IPS-NIHi11 (cell line): ENCODE results near the gene PAPOLB.

ENCODE experiments used
- DNase-seq: peaks from one replicate; pipeline ENCODE4 v3.0.0; 2012; ENCODE audit warnings: mixed read lengths, low spot score

Gene PAPOLB

DNA sequence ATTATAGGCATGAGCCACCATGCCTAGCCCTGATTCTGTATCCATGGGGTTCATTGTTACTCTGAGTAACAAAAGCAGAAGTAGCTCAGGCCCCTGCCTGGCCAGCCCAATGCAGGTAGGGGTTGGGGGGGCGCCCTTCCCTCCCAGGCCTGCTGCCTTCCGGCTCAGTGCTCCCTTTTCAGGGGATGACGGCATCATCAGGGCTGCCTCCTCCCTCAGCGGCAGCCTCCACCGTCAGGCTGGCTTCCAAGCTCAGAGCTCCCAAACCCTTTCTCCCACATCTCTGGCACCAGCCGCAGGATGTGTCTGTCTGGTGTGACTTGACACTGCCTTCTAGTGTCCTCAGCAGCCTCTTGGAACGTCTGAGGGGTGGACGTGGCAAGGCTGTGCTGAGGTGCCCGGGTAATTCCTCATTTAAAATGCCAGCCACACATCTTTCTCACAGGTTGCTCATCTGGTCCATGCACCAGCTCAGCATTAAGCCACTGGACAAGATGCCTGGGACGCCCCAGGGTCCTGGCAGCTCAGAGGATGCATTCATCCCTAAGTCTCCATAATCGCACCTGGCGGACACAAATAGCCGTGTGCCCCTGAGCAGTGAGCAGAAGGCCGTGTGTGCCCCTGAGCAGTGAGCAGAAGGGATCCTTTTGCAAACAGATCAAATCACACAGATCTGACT lies 38.2 kb downstream of the PAPOLB start:
- DNase-seq = no peak

- DNase-seq = no peak
Measured at GRCh38 chr7:4822677-4823076, 39.2 kb downstream of the PAPOLB start.

- no peak for DNase-seq
Measured at GRCh38 chr7:4820967-4821471, 40.8 kb downstream of the PAPOLB start.

- no peak for DNase-seq
Measured at GRCh38 chr7:4820405-4820966, 41.3 kb downstream of the PAPOLB start.

GRCh38 chr7:4819560-4820404 lies 42.0 kb downstream of the PAPOLB start:
- no peak for DNase-seq

- no peak for DNase-seq
Measured at GRCh38 chr7:4818000-4818794, 43.6 kb downstream of the PAPOLB start.

DNA sequence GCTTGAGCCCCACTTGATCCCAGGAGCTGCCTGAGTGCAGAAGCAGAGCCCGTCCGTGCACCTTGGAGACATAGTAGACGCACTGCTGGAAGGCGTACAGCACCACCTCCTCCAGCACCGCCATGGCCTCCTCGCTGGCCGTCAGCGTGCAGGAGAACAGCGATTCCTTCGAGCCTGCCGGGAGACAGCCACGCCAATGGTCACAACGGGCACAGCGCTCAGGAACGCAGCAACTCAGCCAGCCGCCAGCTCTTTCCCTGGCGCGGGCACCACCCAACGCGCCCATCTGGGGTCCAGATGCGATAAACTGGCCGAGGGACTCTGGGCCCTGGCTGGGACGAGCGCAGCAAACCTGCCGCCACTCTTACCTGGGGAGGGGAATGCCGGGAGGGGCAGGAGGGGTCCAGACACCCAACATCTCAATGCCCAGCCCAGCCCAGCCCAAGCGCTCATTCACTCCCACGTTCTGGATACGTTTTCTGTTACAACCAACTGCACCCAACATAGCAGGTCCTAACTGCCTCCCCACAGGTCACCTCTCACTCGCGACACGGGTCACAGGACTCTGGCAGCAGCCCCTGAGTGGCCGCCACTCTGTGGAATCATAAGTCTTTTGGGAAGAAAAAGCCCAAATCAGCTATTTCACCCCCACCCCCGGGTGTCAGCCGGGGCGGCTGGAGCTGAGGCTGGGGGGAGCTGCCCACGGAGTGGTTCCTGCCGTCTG lies 44.5 kb downstream of the PAPOLB start:
- DNase-seq = no peak

DNA sequence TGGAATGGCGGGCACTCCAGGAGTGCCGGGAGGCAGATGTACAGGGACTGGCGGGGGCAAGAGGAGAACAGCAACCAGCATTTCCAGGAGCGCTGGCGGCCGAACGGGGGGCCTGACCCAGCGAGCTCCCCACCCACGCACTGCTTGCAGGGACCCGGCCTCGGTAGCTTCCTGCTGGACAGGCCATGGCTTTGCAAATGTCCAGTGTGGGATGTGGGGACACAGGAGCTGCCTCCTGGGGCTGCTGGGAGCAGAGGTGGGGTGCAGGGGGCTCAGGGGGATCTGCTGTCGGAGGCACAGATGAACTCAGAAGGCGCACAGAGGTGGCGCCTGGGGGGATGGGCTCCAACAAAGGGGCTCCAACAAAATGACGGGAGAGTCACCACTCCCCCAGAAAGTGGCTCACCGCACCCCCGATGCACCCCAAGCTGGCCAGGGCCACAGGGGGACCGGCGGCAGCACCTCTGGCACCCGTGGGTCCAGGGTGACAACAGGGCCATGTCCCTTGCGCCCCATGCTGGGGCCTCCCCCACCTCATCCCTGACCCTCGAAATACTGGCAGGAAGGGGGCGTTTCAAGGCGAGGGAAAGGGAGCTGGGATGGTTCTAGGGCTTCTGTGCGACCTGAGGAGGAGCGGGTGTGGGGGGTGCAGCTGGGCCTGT lies 45.3 kb downstream of the PAPOLB start:
- DNase-seq = no peak

DNA sequence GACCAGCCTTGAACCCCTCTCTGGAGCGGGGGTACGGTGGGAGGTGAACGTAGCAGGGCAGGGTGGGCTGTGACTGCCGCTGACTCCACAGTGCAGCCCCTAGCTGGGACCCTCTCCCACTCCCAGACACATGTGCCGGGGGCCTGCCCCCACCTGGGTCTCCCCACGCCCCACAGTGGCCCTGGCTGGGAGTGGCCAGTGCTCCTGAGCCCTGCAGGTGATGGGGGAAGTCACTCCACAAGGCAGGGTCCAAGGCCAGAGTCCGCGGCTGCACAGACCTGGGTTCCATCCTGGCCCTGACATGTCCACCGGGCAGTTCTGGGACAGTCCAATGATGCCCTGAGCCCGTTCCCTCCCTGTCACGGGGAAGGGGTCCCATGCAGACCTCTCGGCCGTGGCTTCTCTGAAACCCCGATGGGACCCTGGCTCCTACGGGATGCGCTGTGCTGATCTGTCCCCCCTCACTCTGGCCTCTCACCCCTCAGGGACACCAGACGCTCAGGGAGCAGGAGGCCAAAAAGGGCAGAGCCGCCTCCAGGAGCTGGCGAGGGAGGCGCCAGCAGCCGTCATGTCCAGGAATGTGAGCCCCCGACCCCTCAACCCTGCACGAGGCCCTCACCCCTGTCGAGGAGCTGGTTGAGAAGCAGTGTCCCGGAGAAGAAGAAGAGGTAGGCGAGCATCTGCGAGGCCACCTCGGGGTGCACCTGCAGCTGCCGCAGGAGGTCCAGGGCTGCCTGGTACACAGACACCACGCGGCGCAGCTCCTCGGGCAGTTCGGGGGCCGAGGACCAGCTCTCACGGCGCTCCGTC lies 46.0 kb downstream of the PAPOLB start:
- peak; percentile 67 for DNase-seq

GRCh38 chr7:4815121-4815520 lies 46.7 kb downstream of the PAPOLB start:
- DNase-seq = peak; percentile 10

- DNase-seq = peak; percentile 5
Measured at GRCh38 chr7:4814433-4814832, 47.4 kb downstream of the PAPOLB start.

- DNase-seq = no peak
Measured at GRCh38 chr7:4809666-4810065, 52.2 kb downstream of the PAPOLB start.

GRCh38 chr7:4809091-4809591 lies 52.7 kb downstream of the PAPOLB start:
- peak; percentile 61 for DNase-seq

GRCh38 chr7:4808565-4808964 lies 53.3 kb downstream of the PAPOLB start:
- peak; percentile 46 for DNase-seq

DNA sequence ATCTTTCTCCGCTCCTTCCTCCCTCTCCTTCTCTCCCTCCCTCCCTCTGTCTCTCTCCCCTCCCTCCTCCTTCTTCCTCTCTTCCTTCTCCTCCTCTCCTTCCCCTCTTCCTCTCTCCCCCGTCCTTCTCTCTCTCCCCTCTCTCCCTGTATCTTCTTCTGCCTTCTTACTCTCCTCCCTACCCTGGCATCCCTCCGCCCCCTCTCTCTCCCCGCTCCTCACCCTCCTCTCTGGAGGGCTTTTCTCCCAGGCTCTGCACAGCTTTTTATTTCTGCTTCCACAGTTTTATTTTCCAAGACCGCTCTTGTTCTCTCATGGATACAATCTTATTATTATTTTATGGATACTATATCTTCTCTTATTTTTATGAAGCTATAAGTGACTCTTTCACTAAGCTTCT lies 53.8 kb downstream of the PAPOLB start:
- peak; percentile 81 for DNase-seq
